GM06990 (cell line): ENCODE results near the gene SLC26A11.

Experiments used
- DNase-seq: peaks from one replicate; pipeline ENCODE4 v3.0.0-alpha.2; 2011; ENCODE audit not compliant: insufficient read length; ENCODE audit errors: extremely low read depth
- H3K27me3 ChIP-seq: replicated peaks from 2 replicates; pipeline ENCODE4 v1.6.0; 2011; ENCODE audit warnings: low read length; ENCODE audit not compliant: control insufficient read depth, insufficient read depth
- H3K36me3 ChIP-seq: 2 replicates; pipeline ENCODE4 v1.5.1; 2011; ENCODE audit warnings: low read length; ENCODE audit not compliant: control insufficient read depth, insufficient read depth
- H3K4me3 ChIP-seq: replicated peaks from 2 replicates; pipeline ENCODE4 v1.5.1; 2011; ENCODE audit warnings: low read depth, mild to moderate bottlenecking, control low read depth, low read length
- CTCF ChIP-seq: IDR thresholded peaks from 2 replicates; pipeline ENCODE4 v1.5.1; 2011; ENCODE audit warnings: low read length, control low read depth, mild to moderate bottlenecking, inconsistent platforms; ENCODE audit not compliant: insufficient read depth, poor library complexity, severe bottlenecking

SLC26A11 gene

GRCh38 chr17:80262775-80263244 lies 42.6 kb downstream of the SLC26A11 start:
- TF ChIP-seq CTCF, result no peak
- no peak for DNase-seq
- H3K27me3 ChIP-seq, result no peaks in the 10 kb centered on the region
- H3K36me3 ChIP-seq, result no peaks in the 10 kb centered on the region; the same call in none of the 2 replicates
- peak overlapping the region; percentile 40 for H3K4me3 ChIP-seq

GRCh38 chr17:80263253-80264204 lies 43.3 kb downstream of the SLC26A11 start:
- TF ChIP-seq CTCF, result peak; percentile 39
- Histone ChIP-seq H3K4me3 (peak overlapping the region; percentile 91), H3K27me3 (no peaks in the 10 kb centered on the region), H3K36me3 (no peaks in the 10 kb centered on the region; the same call in none of the 2 replicates)
- peak; percentile 82 for DNase-seq

- peaks cover 5% of the 10 kb centered on the region for H3K36me3 ChIP-seq
- peak overlapping the region; percentile 91 for H3K4me3 ChIP-seq
- no peaks in the 10 kb centered on the region for H3K27me3 ChIP-seq
- peak; percentile 57 for DNase-seq
- no peak for TF ChIP-seq CTCF
Observed at GRCh38 chr17:80264205-80265075, 44.2 kb downstream of the SLC26A11 start.

GRCh38 chr17:80265205-80266068 lies 45.2 kb downstream of the SLC26A11 start:
- DNase-seq, result peak; percentile 59
- Histone ChIP-seq H3K4me3 (peak overlapping the region; percentile 91), H3K27me3 (no peaks in the 10 kb centered on the region), H3K36me3 (peaks cover 9% of the 10 kb centered on the region)
- no peak for TF ChIP-seq CTCF

GRCh38 chr17:80267391-80267790 lies 47.2 kb downstream of the SLC26A11 start:
- no peak for TF ChIP-seq CTCF
- Histone ChIP-seq H3K27me3 (no peaks in the 10 kb centered on the region), H3K4me3 (no peak overlapping the region), H3K36me3 (peaks cover 12% of the 10 kb centered on the region)
- DNase-seq, result no peak
